GM13977 (cell line): ENCODE measurements around the gene NRXN2.

Experiments
- DNase-seq: peaks from one replicate; pipeline ENCODE4 v3.0.0; 2012; ENCODE audit warnings: low spot score
- CTCF ChIP-seq: IDR thresholded peaks from 2 replicates; pipeline ENCODE4 v1.5.1; 2012; ENCODE audit warnings: mild to moderate bottlenecking, control low read depth; ENCODE audit not compliant: insufficient read depth; ENCODE audit errors: extremely low read depth, missing control alignments
- in situ Hi-C: fragments of 300-500 bp; cut with MboI; formaldehyde crosslinking; loops from one replicate; pipeline ENCODE4 v1.12.0; 2022; ENCODE audit warnings: low sequenced_read_pairs, low pct_unique_long_range_greater_than_20kb, mixed read lengths, inconsistent platforms; ENCODE audit not compliant: unreplicated experiment

Gene NRXN2

GRCh38 chr11:64754124-64754918 is 31.3 kb upstream of the NRXN2 start:
- TF ChIP-seq CTCF = no peak
- in situ Hi-C loops = no loop called here
- no peak for DNase-seq

- DNase-seq = no peak
- in situ Hi-C loops = no loop called here
- TF ChIP-seq CTCF = no peak
Observed at GRCh38 chr11:64753380-64754123, 30.6 kb upstream of the NRXN2 start.

GRCh38 chr11:64753019-64753379 is 30.0 kb upstream of the NRXN2 start:
- in situ Hi-C loops = no loop called here
- no peak for TF ChIP-seq CTCF
- DNase-seq = no peak

GRCh38 chr11:64752175-64752970 is 29.4 kb upstream of the NRXN2 start:
- no peak for TF ChIP-seq CTCF
- DNase-seq = no peak
- in situ Hi-C loops = no loop called here

- in situ Hi-C loops = no loop called here
- TF ChIP-seq CTCF = no peak
- no peak for DNase-seq
Observed at GRCh38 chr11:64751580-64751979, 28.6 kb upstream of the NRXN2 start.

GRCh38 chr11:64751136-64751535 is 28.1 kb upstream of the NRXN2 start:
- no peak for DNase-seq
- in situ Hi-C loops = no loop called here
- no peak for TF ChIP-seq CTCF
